ENCODE data around the gene PDAP1. TPM values are rescaled to one million over a fixed set of nuclear protein-coding genes. Genes with fewer than 3 reads are reported as not detected.

The PDAP1 gene
- total and polyA plus RNA-seq, 2 of the 8 experiments (the other 6 are each of a cell fraction or from before 2014, with no cell fraction given), result 26.6 to 169 TPM

GRCh38 chr7:99402854-99403253 lies 5.5 kb downstream of the PDAP1 start (continued):
- no peak for TF ChIP-seq RNF2 (IDR thresholded peaks at IDR 0.05; ENCODE audit: borderline replicate concordance, low read depth, low read length, missing control alignments, poor library complexity, severe bottlenecking)
